RWPE2 (cell line): Measurements from ENCODE around the gene ZNF865.
A peak's percentile ranks its signal among the peaks of the same experiment; 100 is the strongest.

Experiments used
- ATAC-seq: fragments of 200-7000 bp; cut with Tn5 transposase; 3 replicates; pipeline ENCODE4 v1.9.1; 2021; ENCODE audit warnings: low read depth
- DNase-seq: peaks from one replicate; pipeline ENCODE4 v3.0.0-alpha.2; 2020; ENCODE audit warnings: low spot score
- H3K27ac ChIP-seq: fragments of 450-650 bp; 2 replicates; pipeline ENCODE4 v1.5.1; 2017; ENCODE audit warnings: mild to moderate bottlenecking; ENCODE audit not compliant: poor library complexity, severe bottlenecking
- H3K27me3 ChIP-seq: fragments of 250-450 bp; sonication (Bioruptor Pico); 2 replicates; pipeline ENCODE4 v1.5.1; 2021; ENCODE audit warnings: mild to moderate bottlenecking, moderate library complexity; ENCODE audit not compliant: insufficient read depth, poor library complexity, severe bottlenecking
- H3K36me3 ChIP-seq: fragments of 250-450 bp; sonication (Bioruptor Pico); 2 replicates; pipeline ENCODE4 v1.5.1; 2020; ENCODE audit warnings: low read depth, mild to moderate bottlenecking, moderate library complexity
- H3K4me1 ChIP-seq: fragments of 250-450 bp; sonication (Bioruptor Pico); 2 replicates; pipeline ENCODE4 v1.5.1; 2021; ENCODE audit warnings: mild to moderate bottlenecking, moderate library complexity; ENCODE audit not compliant: insufficient read depth, poor library complexity, severe bottlenecking
- H3K4me3 ChIP-seq: fragments of 250-450 bp; sonication (Bioruptor Pico); 2 replicates; pipeline ENCODE4 v1.5.1; 2021; ENCODE audit warnings: mild to moderate bottlenecking, moderate library complexity; ENCODE audit not compliant: severe bottlenecking
- H3K9me3 ChIP-seq: fragments of 250-450 bp; sonication (Bioruptor Pico); 2 replicates; pipeline ENCODE4 v1.5.1; 2021; ENCODE audit warnings: mild to moderate bottlenecking, moderate library complexity; ENCODE audit not compliant: severe bottlenecking
- CTCF ChIP-seq: fragments of 450-650 bp; IDR thresholded peaks from one replicate; pipeline ENCODE4 v1.5.1; 2017; ENCODE audit warnings: mild to moderate bottlenecking, moderate library complexity; ENCODE audit not compliant: poor library complexity, severe bottlenecking

Gene ZNF865

GRCh38 chr19:55600662-55601028 is 4.8 kb upstream of the ZNF865 start:
- H3K27ac ChIP-seq: peak overlapping the region; percentile 83
- peak overlapping the region; percentile 67 for H3K4me3 ChIP-seq

GRCh38 chr19:55601084-55601483 is 4.4 kb upstream of the ZNF865 start:
- H3K9me3 ChIP-seq: no peaks in the 10 kb centered on the region
- ATAC-seq (no peak), DNase-seq (no peak)
- H3K4me1 ChIP-seq: peaks cover 9% of the 10 kb centered on the region
- no peak for TF ChIP-seq CTCF
- H3K27me3 ChIP-seq: no peaks in the 10 kb centered on the region
- H3K27ac ChIP-seq: peak overlapping the region; percentile 83
- peaks cover 12% of the 10 kb centered on the region; the same call in 1 of the 2 replicates for H3K36me3 ChIP-seq
- H3K4me3 ChIP-seq: peak overlapping the region; percentile 67

More at GRCh38 chr19:55600662-55601028, 4.8 kb upstream of the ZNF865 start:
- no peaks in the 10 kb centered on the region for H3K9me3 ChIP-seq
- H3K4me1 ChIP-seq: peaks cover 9% of the 10 kb centered on the region
- no peak for ATAC-seq
- DNase-seq: no peak
- peaks cover 15% of the 10 kb centered on the region for H3K36me3 ChIP-seq
- TF ChIP-seq CTCF: no peak
- no peaks in the 10 kb centered on the region for H3K27me3 ChIP-seq

GRCh38 chr19:55602104-55603001 is 3.1 kb upstream of the ZNF865 start:
- Histone ChIP-seq H3K4me1 (peaks cover 15% of the 10 kb centered on the region), H3K9me3 (no peaks in the 10 kb centered on the region), H3K27me3 (no peaks in the 10 kb centered on the region), H3K36me3 (peaks cover 13% of the 10 kb centered on the region), H3K27ac (peak overlapping the region; percentile 83), H3K4me3 (no peak overlapping the region)
- TF ChIP-seq CTCF: no peak
- DNase-seq: no peak
- no peak for ATAC-seq

GRCh38 chr19:55603115-55603514 is 2.3 kb upstream of the ZNF865 start:
- DNase-seq: no peak
- Histone ChIP-seq H3K4me1 (peaks cover 15% of the 10 kb centered on the region), H3K4me3 (no peak overlapping the region), H3K36me3 (peaks cover 15% of the 10 kb centered on the region), H3K27ac (peak overlapping the region; percentile 93), H3K9me3 (no peaks in the 10 kb centered on the region), H3K27me3 (no peaks in the 10 kb centered on the region)
- no peak for TF ChIP-seq CTCF
- no peak for ATAC-seq

- no peak overlapping the region for H3K4me3 ChIP-seq
- H3K9me3 ChIP-seq: no peaks in the 10 kb centered on the region
- ATAC-seq (no peak), DNase-seq (no peak)
- peak overlapping the region; percentile 93 for H3K27ac ChIP-seq
- no peaks in the 10 kb centered on the region for H3K27me3 ChIP-seq
- no peak for TF ChIP-seq CTCF
- peaks cover 15% of the 10 kb centered on the region for H3K4me1 ChIP-seq
- H3K36me3 ChIP-seq: peaks cover 15% of the 10 kb centered on the region
Observed at GRCh38 chr19:55603581-55604292, 1.7 kb upstream of the ZNF865 start.
